PC-3 (cell line): ENCODE measurements around the gene SPINK9. TPM values are rescaled to one million over a fixed set of nuclear protein-coding genes. Genes with fewer than 3 reads are reported as not detected.

Source experiments
- ATAC-seq: fragments of 200-7000 bp; cut with Tn5 transposase; 2 replicates; pipeline ENCODE4 v1.9.1; 2020; ENCODE audit warnings: mild to moderate bottlenecking, moderate library complexity
- BruUV-seq: library from RNA; stranded (reverse); fragments of 400-500 nt; replicated peaks from 2 replicates; lab custom pipeline; 2021; lab: Mats Ljungman, UMichigan
- CTCF ChIA-PET: fragments of 300-600 bp; sonication (Branson Sonifier 250); formaldehyde crosslinking; loops from one replicate; lab custom pipeline; 2022; ENCODE audit warnings: antibody characterized with exemption; lab: Charles Lee
- POLR2A ChIA-PET: fragments of 300-600 bp; sonication (Branson Sonifier 250); formaldehyde crosslinking; loops from one replicate; lab custom pipeline; 2022; ENCODE audit warnings: antibody characterized with exemption; ENCODE audit not compliant: unreplicated experiment; lab: Charles Lee
- DNase-seq: peaks from one replicate; pipeline ENCODE4 v3.0.0-alpha.2; 2015
- H2AFZ ChIP-seq: fragments of 300-600 bp; sonication (generic); 2 replicates; pipeline ENCODE4 v1.6.0; 2016; ENCODE audit warnings: antibody characterized with exemption, low read length
- H3F3A ChIP-seq: fragments of 300-600 bp; sonication (generic); one replicate; pipeline ENCODE4 v1.6.0; 2017; ENCODE audit warnings: antibody characterized with exemption, low read length, control low read depth, mild to moderate bottlenecking; ENCODE audit not compliant: unreplicated experiment
- H3K27ac ChIP-seq: fragments of 300-600 bp; sonication (generic); 2 replicates; pipeline ENCODE4 v1.5.1; 2016; ENCODE audit warnings: mild to moderate bottlenecking, low read length
- H3K27me3 ChIP-seq: fragments of 300-600 bp; sonication (generic); 2 replicates; pipeline ENCODE4 v1.6.1; 2016; ENCODE audit warnings: low read length, mixed read lengths
- H3K36me3 ChIP-seq: fragments of 300-600 bp; sonication (generic); 2 replicates; pipeline ENCODE4 v1.6.1; 2016; ENCODE audit warnings: low read depth, mixed run types, low read length, mixed read lengths
- H3K4me1 ChIP-seq: fragments of 300-600 bp; sonication (generic); 2 replicates; pipeline ENCODE4 v1.5.1; 2016; ENCODE audit warnings: low read length; ENCODE audit not compliant: insufficient read depth
- H3K4me2 ChIP-seq: fragments of 300-600 bp; sonication (generic); 2 replicates; pipeline ENCODE4 v1.6.0; 2016; ENCODE audit warnings: low read length
- H3K4me3 ChIP-seq: fragments of 300-600 bp; sonication (generic); 2 replicates; pipeline ENCODE4 v1.5.1; 2016; ENCODE audit warnings: mild to moderate bottlenecking, low read length, mixed read lengths
- H3K79me2 ChIP-seq: fragments of 300-600 bp; sonication (generic); 2 replicates; pipeline ENCODE4 v1.6.1; 2017; ENCODE audit warnings: low read length, mixed read lengths
- H3K9ac ChIP-seq: fragments of 300-600 bp; sonication (generic); 2 replicates; pipeline ENCODE4 v1.6.0; 2016; ENCODE audit warnings: mild to moderate bottlenecking, low read length
- H3K9me2 ChIP-seq: fragments of 300-600 bp; sonication (generic); replicated peaks from 2 replicates; pipeline ENCODE4 v1.6.1; 2016; ENCODE audit warnings: mixed run types, low read length, mixed read lengths
- H3K9me3 ChIP-seq: fragments of 300-600 bp; sonication (generic); 2 replicates; pipeline ENCODE4 v1.6.1; 2016; ENCODE audit warnings: low read length, mixed read lengths
- H4K20me1 ChIP-seq: fragments of 300-600 bp; sonication (generic); 2 replicates; pipeline ENCODE4 v1.6.1; 2016; ENCODE audit warnings: low read length, mixed read lengths
- EZH2 ChIP-seq: fragments of 300-600 bp; sonication (generic); IDR thresholded peaks from one replicate; pipeline ENCODE4 v1.6.1; 2017; ENCODE audit warnings: antibody characterized with exemption, mild to moderate bottlenecking, low read length; ENCODE audit not compliant: unreplicated experiment
- EZH2phosphoT487 ChIP-seq: fragments of 300-600 bp; sonication (generic); IDR thresholded peaks from 2 replicates; pipeline ENCODE4 v1.6.1; 2018; ENCODE audit warnings: mild to moderate bottlenecking, antibody characterized with exemption, low read length, borderline replicate concordance
- intact Hi-C: fragments of 100-400 bp; cut with micrococcal nuclease; formaldehyde crosslinking; loops from 2 replicates; pipeline ENCODE4 v1.9.0; 2023
- total RNA-seq: library from RNA; depleted of rRNA; stranded (reverse); fragments of >200 nt; gene quantifications from 2 replicates; pipeline ENCODE4 v1.2.3, GENCODE V29; 2014
- TF ChIP-seq, protein P1 (sequence below): fragments of 300-600 bp; sonication (generic); conservative IDR thresholded peaks from 2 replicates; pipeline ENCODE4 v1.5.1; 2017; ENCODE audit warnings: antibody characterized with exemption, low read depth, mild to moderate bottlenecking, low read length

The SPINK9 gene
- total RNA-seq, 1 experiment from 2014 or later: not detected

- Histone ChIP-seq H3K9ac (peak overlapping the region; percentile 95), H3F3A (no peaks in the 10 kb centered on the region), H3K79me2 (peaks cover 63% of the 10 kb centered on the region), H4K20me1 (no peaks in the 10 kb centered on the region), H3K4me2 (peak overlapping the region; percentile 98), H3K27me3 (no peaks in the 10 kb centered on the region), H3K27ac (peak overlapping the region; percentile 56), H3K9me2 (no peaks in the 10 kb centered on the region), H2AFZ (peak overlapping the region; percentile 91), H3K4me3 (peak overlapping the region; percentile 91), H3K9me3 (no peaks in the 10 kb centered on the region), H3K4me1 (peaks cover 43% of the 10 kb centered on the region), H3K36me3 (peaks cover 2% of the 10 kb centered on the region; the same call in 1 of the 2 replicates)
- ChIA-PET CTCF (interaction anchor here (0.7 kb wide), 1 partner anchor 14 kb away, joined by 3 read pairs; no protein-coding TSS in a partner anchor), POLR2A (no interaction called here)
- ATAC-seq (peak; percentile 17), DNase-seq (no peak)
- BruUV-seq: TSS peak; percentile 70
- intact Hi-C loops: no loop called here
- no peak for TF ChIP-seq EZH2
- no peak for TF ChIP-seq EZH2phosphoT487
- TF ChIP-seq, protein P1, sequence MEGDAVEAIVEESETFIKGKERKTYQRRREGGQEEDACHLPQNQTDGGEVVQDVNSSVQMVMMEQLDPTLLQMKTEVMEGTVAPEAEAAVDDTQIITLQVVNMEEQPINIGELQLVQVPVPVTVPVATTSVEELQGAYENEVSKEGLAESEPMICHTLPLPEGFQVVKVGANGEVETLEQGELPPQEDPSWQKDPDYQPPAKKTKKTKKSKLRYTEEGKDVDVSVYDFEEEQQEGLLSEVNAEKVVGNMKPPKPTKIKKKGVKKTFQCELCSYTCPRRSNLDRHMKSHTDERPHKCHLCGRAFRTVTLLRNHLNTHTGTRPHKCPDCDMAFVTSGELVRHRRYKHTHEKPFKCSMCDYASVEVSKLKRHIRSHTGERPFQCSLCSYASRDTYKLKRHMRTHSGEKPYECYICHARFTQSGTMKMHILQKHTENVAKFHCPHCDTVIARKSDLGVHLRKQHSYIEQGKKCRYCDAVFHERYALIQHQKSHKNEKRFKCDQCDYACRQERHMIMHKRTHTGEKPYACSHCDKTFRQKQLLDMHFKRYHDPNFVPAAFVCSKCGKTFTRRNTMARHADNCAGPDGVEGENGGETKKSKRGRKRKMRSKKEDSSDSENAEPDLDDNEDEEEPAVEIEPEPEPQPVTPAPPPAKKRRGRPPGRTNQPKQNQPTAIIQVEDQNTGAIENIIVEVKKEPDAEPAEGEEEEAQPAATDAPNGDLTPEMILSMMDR: no peak
Measured at GRCh38 chr5:148384380-148384737, 49.0 kb downstream of the SPINK9 start.

GRCh38 chr5:148385094-148385493 lies 49.7 kb downstream of the SPINK9 start:
- POLR2A ChIA-PET: no interaction called here
- DNase-seq (no peak), ATAC-seq (no peak)
- CTCF ChIA-PET: no interaction called here
- Histone ChIP-seq H3F3A (no peaks in the 10 kb centered on the region), H4K20me1 (no peaks in the 10 kb centered on the region), H3K27ac (peak overlapping the region; percentile 56; the same call in 1 of the 2 replicates), H3K4me3 (peak overlapping the region; percentile 91), H2AFZ (no peak overlapping the region), H3K4me1 (peaks cover 43% of the 10 kb centered on the region), H3K27me3 (no peaks in the 10 kb centered on the region), H3K4me2 (peak overlapping the region; percentile 98), H3K9me3 (no peaks in the 10 kb centered on the region), H3K9ac (peak overlapping the region; percentile 95; the same call in 1 of the 2 replicates), H3K36me3 (peaks cover 2% of the 10 kb centered on the region; the same call in 1 of the 2 replicates), H3K79me2 (peaks cover 68% of the 10 kb centered on the region), H3K9me2 (no peaks in the 10 kb centered on the region)
- BruUV-seq: no TSS peak
- TF ChIP-seq EZH2phosphoT487: no peak
- no peak for TF ChIP-seq EZH2
- TF ChIP-seq, protein P1: no peak
- intact Hi-C loops: no loop called here

GRCh38 chr5:148386041-148386440 lies 50.7 kb downstream of the SPINK9 start:
- Histone ChIP-seq H2AFZ (no peak overlapping the region), H3K9me3 (no peaks in the 10 kb centered on the region), H3K9me2 (no peaks in the 10 kb centered on the region), H3F3A (no peaks in the 10 kb centered on the region), H3K79me2 (peaks cover 77% of the 10 kb centered on the region), H3K4me1 (peaks cover 43% of the 10 kb centered on the region), H3K9ac (no peak overlapping the region), H3K36me3 (peaks cover 2% of the 10 kb centered on the region; the same call in 1 of the 2 replicates), H4K20me1 (no peaks in the 10 kb centered on the region), H3K4me3 (no peak overlapping the region), H3K4me2 (peak overlapping the region; percentile 98), H3K27me3 (no peaks in the 10 kb centered on the region), H3K27ac (peak overlapping the region; percentile 13; the same call in 1 of the 2 replicates)
- TF ChIP-seq EZH2 (no peak), EZH2phosphoT487 (no peak)
- TF ChIP-seq, protein P1: no peak
- ChIA-PET POLR2A (no interaction called here), CTCF (no interaction called here)
- no TSS peak for BruUV-seq
- DNase-seq: peak; percentile 72
- intact Hi-C loops: no loop called here
- peak; percentile 7 for ATAC-seq
